HT1080 (cell line): ENCODE results near the gene PDSS2. TPM values are rescaled to one million over a fixed set of nuclear protein-coding genes. Genes with fewer than 3 reads are reported as not detected.
"Not testable (repeated sequence)": the region's sequence is repeated elsewhere in the genome, so short reads cannot be mapped to it uniquely, and the experiment has no call there.

ENCODE experiments used
- DNase-seq: peaks from one replicate; pipeline ENCODE4 v3.0.0-alpha.2; 2015; ENCODE audit warnings: low read depth
- total RNA-seq: library from RNA; depleted of rRNA; stranded (reverse); fragments of >200 nt; shearing (Covaris generic); gene quantifications from 2 replicates; pipeline ENCODE4 v1.2.3, GENCODE V29; 2014

PDSS2 gene
- total RNA-seq, 1 experiment from 2014 or later = 10.7 TPM

- DNase-seq = no peak
These were observed 280.4 kb downstream of the PDSS2 start for GRCh38 chr6:107179004-107179403.

DNA sequence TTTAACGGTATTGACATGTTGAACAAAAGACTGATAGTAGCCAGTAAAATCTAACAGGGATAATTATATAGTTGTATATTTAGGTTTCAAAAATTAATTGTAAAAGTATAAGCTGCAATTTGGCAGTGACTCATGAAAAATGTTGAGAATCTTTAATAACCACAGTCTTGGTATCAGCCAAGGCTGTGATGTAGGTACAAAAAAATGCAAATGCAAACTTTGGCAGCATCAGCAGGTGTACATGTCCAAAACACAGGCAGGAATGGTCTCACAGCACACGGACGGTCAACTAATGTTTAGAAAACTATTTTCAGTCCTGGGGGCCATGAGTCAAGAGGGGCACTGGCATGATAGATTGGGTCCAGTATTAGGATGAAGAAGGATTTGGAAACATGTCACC is 285.6 kb downstream of the PDSS2 start:
- DNase-seq = no peak

DNA sequence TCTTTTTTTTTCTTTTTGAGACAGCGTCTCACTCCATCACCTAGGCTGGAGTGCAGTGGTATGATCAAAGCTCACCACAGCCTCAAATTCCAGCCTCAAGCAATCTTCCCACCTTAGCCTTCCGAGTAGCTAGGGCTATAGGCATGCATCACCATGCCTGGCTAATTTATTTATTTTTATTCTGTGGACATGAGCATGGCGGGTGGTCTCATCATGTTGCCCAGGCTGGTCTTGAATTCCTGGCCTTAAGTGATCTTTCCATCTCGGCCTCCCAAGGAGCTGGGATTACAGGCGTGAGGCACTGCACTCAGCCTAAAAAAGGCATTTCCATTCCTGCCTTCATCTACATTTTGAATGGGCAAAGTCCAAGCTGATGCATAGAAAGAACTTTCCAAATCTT is 287.9 kb downstream of the PDSS2 start:
- DNase-seq = no peak

DNA sequence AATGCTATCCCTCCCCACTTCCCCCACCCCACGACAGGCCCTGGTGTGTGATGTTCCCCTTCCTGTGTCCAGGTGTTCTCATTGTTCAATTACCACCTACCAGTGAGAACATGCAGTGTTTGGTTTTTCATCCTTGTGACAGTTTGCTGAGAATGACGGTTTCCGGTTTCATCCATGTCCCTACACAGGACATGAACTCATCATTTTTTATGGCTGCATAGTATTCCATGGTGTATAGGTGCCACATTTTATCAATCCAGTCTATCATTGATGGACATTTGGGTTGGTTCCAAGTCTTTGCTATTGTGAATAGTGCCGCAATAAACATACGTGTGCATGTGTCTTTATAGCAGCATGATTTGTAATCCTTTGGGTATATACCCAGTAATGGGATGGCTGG is 295.1 kb downstream of the PDSS2 start:
- DNase-seq = not testable (repeated sequence)

- DNase-seq = no peak
These were observed 297.8 kb downstream of the PDSS2 start for GRCh38 chr6:107161521-107161920.

DNA sequence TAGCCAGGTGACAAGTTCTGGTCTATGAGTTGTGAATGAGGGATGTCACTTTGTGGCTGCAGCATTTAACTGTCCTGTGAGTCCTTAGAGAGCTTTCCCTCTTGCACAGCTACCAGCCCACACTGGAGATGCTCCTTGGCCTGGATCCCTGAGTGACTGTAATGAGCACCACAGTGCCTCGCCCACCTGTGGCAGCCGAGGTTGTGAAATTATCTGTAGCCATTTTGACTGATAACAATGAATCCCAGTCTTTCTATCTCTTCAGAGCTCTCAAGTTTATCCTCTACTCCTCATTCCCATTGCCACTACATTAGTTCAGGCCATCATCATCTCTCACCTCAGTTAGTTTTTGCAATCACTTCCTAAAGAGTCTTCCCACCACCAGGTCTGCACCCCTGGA is 302.7 kb downstream of the PDSS2 start:
- no peak for DNase-seq

DNA sequence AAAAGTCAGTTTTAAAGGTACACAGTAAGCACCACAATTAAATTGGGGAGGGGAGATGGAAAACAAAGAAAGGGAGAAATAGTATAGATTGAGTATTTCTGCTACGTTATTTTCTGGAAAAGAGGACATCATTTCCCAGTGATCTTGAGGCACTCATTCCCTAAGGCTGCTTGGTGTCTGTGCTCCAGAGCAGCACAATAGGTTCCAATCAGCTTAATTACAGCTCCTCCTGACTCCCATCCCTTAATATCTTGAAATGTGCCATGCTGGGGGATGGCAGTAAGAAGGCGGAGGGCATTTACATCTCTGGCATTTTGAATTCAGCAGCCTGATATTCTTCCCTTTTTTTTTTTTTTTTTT is 304.6 kb downstream of the PDSS2 start:
- no peak for DNase-seq

GRCh38 chr6:107154131-107154800 is 305.1 kb downstream of the PDSS2 start:
- no peak for DNase-seq

GRCh38 chr6:107152638-107153430 is 306.5 kb downstream of the PDSS2 start:
- DNase-seq = no peak

DNA sequence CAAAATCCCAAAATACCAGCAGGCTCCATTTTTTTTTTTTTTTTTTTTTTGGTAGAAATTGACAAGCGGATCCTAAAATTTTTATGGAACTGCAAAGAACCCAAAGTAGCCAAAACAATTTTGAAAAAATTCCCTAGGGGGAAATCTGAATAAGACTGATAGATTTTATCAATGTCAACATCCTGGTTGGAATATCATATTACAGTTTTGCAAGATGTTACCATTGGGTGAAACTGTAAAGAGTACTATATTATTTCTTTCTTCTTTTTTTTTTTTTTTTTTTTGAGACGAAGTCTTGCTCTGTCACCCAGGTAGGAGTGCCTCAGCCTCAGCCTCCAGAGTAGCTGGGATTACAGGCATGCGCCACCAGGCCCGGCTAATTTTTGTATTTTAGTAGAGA is 314.7 kb downstream of the PDSS2 start:
- DNase-seq = no peak

DNA sequence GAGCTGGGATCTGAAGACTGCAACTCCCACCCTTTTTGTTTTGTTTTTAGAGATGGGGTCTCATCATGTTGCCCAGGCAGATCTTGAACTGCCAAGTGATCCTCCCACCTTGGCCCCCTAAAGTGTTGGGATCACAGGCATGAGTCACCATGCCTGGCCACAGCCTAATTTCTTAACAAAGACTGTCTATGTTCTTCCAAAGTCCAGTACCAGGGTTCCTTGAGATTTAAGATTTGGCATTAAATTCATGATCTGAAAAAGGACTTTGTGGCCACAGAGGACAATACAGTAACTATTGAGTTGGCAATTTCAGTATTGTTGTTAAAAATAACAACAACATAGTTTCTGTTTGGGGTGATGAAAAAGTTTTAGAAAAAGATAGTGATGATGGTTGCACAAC is 315.4 kb downstream of the PDSS2 start:
- DNase-seq = peak; percentile 60

- no peak for DNase-seq
These were observed 318.8 kb downstream of the PDSS2 start for GRCh38 chr6:107140581-107140980.

DNA sequence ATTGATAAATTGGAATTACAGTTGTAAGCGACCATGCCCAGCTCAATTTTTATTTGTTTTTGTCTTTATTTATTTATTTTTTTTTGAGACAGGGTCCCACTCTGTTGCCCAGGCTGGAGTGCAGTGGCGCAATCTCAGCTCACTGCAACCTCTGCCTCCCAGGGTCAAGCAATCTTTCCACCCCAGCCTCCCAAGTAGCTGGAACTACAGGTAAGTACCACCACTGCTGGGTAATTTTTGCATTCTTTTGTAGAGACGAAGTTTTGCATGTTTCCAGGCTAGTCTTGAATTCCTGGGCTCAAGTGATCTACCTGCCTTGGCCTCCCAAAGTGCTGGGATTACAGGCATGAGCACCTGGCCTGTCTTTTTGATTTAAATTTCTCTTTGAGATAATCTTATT is 323.0 kb downstream of the PDSS2 start:
- not testable (repeated sequence) for DNase-seq

- DNase-seq = not testable (repeated sequence)
These were observed 324.2 kb downstream of the PDSS2 start for GRCh38 chr6:107135048-107135680.

- DNase-seq = peak; percentile 39
These were observed 326.9 kb downstream of the PDSS2 start for GRCh38 chr6:107132330-107132954.

- no peak for DNase-seq
These were observed 329.9 kb downstream of the PDSS2 start for GRCh38 chr6:107129370-107129925.

DNA sequence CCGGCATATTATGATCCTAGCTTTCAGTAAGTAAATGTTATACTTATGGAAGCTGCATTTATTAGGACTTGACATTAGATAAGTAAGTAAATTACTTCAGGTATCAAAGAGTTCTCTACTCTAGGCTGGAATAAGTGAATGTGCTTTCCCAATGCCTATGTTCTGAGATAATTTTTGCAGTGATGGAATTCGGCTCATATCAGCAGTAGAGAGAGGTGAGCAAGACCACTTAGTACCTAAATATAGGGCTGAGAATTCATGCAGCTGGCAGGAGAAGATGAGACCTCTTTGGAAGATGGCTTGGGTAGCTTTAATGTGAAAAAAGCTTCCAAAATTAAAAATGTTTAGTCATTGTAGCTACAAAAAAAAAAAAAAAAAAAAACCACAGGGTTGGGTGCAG is 330.8 kb downstream of the PDSS2 start:
- no peak for DNase-seq

DNA sequence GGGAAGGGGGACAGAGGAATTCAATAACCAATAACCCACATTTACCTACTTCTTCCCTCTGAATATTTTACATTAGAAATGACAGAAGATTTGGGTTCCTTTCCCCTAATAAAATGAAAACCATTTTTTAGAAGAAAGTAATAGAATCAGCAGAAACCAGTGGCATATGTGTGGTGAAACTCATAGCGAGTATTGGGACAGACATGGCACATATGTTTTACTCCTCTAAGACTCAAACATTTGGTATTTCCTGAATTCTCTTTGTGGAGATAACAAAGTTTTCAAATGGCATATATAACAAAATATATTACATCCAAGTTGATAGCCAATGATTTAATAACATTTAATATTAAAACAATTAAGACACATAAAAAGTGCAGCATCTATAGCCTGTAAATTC is 331.2 kb downstream of the PDSS2 start:
- no peak for DNase-seq

GRCh38 chr6:107125771-107126170 is 333.6 kb downstream of the PDSS2 start:
- no peak for DNase-seq

DNA sequence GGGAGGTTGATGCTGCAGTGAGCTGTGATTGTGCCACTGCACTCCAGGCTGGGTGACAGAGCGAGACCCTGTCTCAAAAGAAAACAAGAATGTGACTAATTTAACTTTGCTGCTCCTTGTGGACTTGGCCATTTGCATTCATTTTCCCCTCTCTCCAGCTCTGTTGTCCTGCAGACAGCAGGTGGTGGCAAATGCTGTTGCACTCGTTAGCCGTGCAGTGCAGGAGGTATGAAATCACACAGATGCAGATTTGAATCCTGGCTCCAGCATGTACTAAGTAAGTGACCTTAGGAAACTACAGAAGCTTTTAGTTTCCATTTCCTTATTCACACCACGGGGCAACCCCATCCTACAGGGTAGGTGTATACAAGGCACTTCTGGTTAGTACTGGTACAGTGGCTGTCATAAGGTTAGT is 334.4 kb downstream of the PDSS2 start:
- no peak for DNase-seq

GRCh38 chr6:107123501-107123900 is 335.9 kb downstream of the PDSS2 start:
- no peak for DNase-seq

DNA sequence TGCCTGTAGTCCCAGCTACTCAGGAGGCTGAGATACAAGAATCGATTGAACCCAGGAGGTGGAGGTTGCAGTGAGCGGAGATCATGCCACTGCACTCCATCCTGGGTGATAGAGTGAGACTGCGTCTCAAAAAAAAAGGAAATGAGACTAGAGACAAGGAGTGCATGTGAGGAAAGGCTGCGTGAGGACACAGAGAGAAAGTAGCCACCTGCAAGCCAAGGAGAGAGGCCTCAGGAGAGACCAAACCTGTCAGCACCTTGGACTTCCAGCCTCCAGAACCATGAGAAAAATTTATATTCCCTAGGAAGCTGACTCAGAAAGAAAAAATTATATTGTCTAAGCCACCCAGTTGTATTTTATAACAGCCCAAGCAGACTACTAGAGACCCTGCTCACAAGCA is 336.6 kb downstream of the PDSS2 start:
- DNase-seq = no peak
